Panc1 (cell line): ENCODE data around the gene ELF4. TPM values are rescaled to one million over a fixed set of nuclear protein-coding genes. Genes with fewer than 3 reads are reported as not detected.

Source experiments
- ATAC-seq: fragments of 200-7000 bp; cut with Tn5 transposase; 2 replicates; pipeline ENCODE4 v1.9.1; 2020; ENCODE audit warnings: mild to moderate bottlenecking, moderate library complexity
- BruUV-seq: library from RNA; stranded (reverse); fragments of 400-500 nt; replicated peaks from 2 replicates; lab custom pipeline; 2021; lab: Mats Ljungman, UMichigan
- CTCF ChIA-PET: fragments of 300-600 bp; sonication (Branson Sonifier 250); formaldehyde crosslinking; loops from one replicate; lab custom pipeline; 2022; ENCODE audit warnings: antibody characterized with exemption; lab: Charles Lee
- POLR2A ChIA-PET: fragments of 300-600 bp; sonication (Branson Sonifier 250); formaldehyde crosslinking; loops from one replicate; lab custom pipeline; 2022; ENCODE audit warnings: antibody characterized with exemption; lab: Charles Lee
- DNase-seq: peaks from one replicate; pipeline ENCODE4 v3.0.0-alpha.2; 2010; ENCODE audit warnings: low read depth, low spot score
- H3K27ac ChIP-seq: 2 replicates; pipeline ENCODE4 v1.5.1; 2011; ENCODE audit warnings: mild to moderate bottlenecking, low read length, inconsistent platforms
- H3K27me3 ChIP-seq: fragments of 200-500 bp; sonication (Bioruptor generic); 2 replicates; pipeline ENCODE4 v1.6.0; 2014; ENCODE audit warnings: low read length, inconsistent platforms; ENCODE audit not compliant: control insufficient read depth, insufficient read depth
- H3K36me3 ChIP-seq: fragments of 200-500 bp; sonication (Bioruptor generic); 2 replicates; pipeline ENCODE4 v1.5.1; 2014; ENCODE audit warnings: inconsistent platforms, mild to moderate bottlenecking, low read length, moderate library complexity; ENCODE audit not compliant: control insufficient read depth, insufficient read depth
- H3K4me1 ChIP-seq: 2 replicates; pipeline ENCODE4 v1.5.1; 2011; ENCODE audit warnings: inconsistent platforms, mild to moderate bottlenecking, low read length, moderate library complexity; ENCODE audit not compliant: control insufficient read depth, insufficient read depth
- H3K4me3 ChIP-seq, 2 experiments: 2 replicates each; pipeline ENCODE4 v1.5.1; 2011 to 2012; ENCODE audit warnings: low read depth in 2 of 2, low read length in 2 of 2, mild to moderate bottlenecking in 2 of 2, inconsistent platforms in 1 of 2, moderate library complexity in 1 of 2
- H3K9me3 ChIP-seq: fragments of 200-500 bp; sonication (Bioruptor generic); 2 replicates; pipeline ENCODE4 v1.5.1; 2014; ENCODE audit warnings: low read depth, mild to moderate bottlenecking, inconsistent platforms, low read length, moderate library complexity; ENCODE audit not compliant: control insufficient read depth, insufficient read depth
- POLR2AphosphoS5 ChIP-seq: IDR thresholded peaks from 2 replicates; pipeline ENCODE4 v1.6.1; 2012; ENCODE audit warnings: mild to moderate bottlenecking, low read depth, low read length, moderate library complexity
- SIN3A ChIP-seq: IDR thresholded peaks from 2 replicates; pipeline ENCODE4 v1.6.1; 2012; ENCODE audit warnings: low read depth, mild to moderate bottlenecking, low read length, moderate library complexity, borderline replicate concordance; ENCODE audit not compliant: insufficient read depth
- TCF7L2 ChIP-seq: IDR thresholded peaks from 2 replicates; pipeline ENCODE4 v1.6.1; 2011; ENCODE audit warnings: mild to moderate bottlenecking, low read depth, low read length, inconsistent platforms
- in situ Hi-C: cut with HindIII; loops from 2 replicates; pipeline ENCODE4 v1.10.0; 2016; ENCODE audit warnings: low sequenced_read_pairs, low pct_unique_long_range_greater_than_20kb
- intact Hi-C: fragments of 100-400 bp; cut with micrococcal nuclease; formaldehyde crosslinking; loops from one replicate; pipeline ENCODE4 v1.10.0; 2022; ENCODE audit not compliant: unreplicated experiment
- total RNA-seq: library from RNA; stranded (reverse); gene quantifications from one replicate; pipeline ENCODE4 v1.2.1, GENCODE V29; 2021; ENCODE audit not compliant: unreplicated experiment
- TF ChIP-seq, protein P1 (sequence below): fragments of 450-650 bp; IDR thresholded peaks from 2 replicates; pipeline ENCODE4 v1.5.1; 2017; ENCODE audit warnings: mild to moderate bottlenecking
- TF ChIP-seq, protein P2 (sequence below), 2 experiments: IDR thresholded peaks; 2 replicates each; pipeline ENCODE4 v1.6.1; 2011 to 2012; ENCODE audit warnings: low read depth in 2 of 2, control low read depth in 1 of 2, low read length in 1 of 2, mild to moderate bottlenecking in 1 of 2, moderate library complexity in 1 of 2; ENCODE audit not compliant: insufficient read depth in 1 of 2

ELF4 gene
- total RNA-seq, 1 experiment from 2014 or later: 48.0 TPM

DNA sequence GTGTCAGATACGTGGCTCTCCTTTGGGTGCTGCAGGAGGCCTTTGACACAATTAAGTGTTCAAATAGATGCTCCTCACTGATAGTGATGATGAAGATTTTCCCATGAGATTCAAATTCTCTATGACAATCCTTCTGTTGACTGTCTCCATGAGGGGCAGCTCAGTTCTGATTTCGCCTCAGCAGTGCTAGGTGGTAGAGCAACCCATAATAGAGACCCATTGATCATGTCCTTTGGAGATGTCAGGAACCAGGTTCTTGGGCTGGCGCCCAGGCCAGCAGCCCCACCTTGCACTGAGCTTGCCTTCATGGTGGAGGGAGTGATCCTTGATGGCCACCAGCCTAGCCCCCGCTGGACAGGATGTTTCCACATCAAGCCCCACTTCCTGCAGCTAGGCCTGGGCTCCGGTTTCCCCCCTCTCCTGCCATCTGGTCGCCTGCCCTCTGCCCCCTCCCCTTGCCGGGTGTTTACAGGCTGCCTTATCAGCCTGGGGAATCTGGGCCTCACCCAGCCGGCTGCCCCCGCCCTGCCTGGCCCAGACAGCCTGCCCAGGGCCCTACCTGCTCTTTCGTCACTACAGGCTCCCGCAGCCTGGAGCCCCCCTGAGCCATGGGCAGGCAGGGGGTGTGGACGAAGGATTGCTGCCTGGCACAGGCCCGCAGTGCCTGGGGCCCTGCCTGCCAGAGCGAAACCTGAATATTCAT lies 12.6 kb downstream of the ELF4 start:
- in situ Hi-C loops: no loop called here
- H3K4me1 ChIP-seq: peaks cover 8% of the 10 kb centered on the region
- no peak overlapping the region for H3K4me3 ChIP-seq
- H3K9me3 ChIP-seq: no peaks in the 10 kb centered on the region
- DNase-seq (no peak), ATAC-seq (peak; percentile 61)
- TF ChIP-seq TCF7L2 (no peak), SIN3A (no peak), POLR2AphosphoS5 (no peak)
- TF ChIP-seq, protein P1, sequence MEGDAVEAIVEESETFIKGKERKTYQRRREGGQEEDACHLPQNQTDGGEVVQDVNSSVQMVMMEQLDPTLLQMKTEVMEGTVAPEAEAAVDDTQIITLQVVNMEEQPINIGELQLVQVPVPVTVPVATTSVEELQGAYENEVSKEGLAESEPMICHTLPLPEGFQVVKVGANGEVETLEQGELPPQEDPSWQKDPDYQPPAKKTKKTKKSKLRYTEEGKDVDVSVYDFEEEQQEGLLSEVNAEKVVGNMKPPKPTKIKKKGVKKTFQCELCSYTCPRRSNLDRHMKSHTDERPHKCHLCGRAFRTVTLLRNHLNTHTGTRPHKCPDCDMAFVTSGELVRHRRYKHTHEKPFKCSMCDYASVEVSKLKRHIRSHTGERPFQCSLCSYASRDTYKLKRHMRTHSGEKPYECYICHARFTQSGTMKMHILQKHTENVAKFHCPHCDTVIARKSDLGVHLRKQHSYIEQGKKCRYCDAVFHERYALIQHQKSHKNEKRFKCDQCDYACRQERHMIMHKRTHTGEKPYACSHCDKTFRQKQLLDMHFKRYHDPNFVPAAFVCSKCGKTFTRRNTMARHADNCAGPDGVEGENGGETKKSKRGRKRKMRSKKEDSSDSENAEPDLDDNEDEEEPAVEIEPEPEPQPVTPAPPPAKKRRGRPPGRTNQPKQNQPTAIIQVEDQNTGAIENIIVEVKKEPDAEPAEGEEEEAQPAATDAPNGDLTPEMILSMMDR: no peak
- TF ChIP-seq, protein P2, sequence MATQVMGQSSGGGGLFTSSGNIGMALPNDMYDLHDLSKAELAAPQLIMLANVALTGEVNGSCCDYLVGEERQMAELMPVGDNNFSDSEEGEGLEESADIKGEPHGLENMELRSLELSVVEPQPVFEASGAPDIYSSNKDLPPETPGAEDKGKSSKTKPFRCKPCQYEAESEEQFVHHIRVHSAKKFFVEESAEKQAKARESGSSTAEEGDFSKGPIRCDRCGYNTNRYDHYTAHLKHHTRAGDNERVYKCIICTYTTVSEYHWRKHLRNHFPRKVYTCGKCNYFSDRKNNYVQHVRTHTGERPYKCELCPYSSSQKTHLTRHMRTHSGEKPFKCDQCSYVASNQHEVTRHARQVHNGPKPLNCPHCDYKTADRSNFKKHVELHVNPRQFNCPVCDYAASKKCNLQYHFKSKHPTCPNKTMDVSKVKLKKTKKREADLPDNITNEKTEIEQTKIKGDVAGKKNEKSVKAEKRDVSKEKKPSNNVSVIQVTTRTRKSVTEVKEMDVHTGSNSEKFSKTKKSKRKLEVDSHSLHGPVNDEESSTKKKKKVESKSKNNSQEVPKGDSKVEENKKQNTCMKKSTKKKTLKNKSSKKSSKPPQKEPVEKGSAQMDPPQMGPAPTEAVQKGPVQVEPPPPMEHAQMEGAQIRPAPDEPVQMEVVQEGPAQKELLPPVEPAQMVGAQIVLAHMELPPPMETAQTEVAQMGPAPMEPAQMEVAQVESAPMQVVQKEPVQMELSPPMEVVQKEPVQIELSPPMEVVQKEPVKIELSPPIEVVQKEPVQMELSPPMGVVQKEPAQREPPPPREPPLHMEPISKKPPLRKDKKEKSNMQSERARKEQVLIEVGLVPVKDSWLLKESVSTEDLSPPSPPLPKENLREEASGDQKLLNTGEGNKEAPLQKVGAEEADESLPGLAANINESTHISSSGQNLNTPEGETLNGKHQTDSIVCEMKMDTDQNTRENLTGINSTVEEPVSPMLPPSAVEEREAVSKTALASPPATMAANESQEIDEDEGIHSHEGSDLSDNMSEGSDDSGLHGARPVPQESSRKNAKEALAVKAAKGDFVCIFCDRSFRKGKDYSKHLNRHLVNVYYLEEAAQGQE (IDR thresholded peaks at IDR 0.05; ENCODE audit: insufficient read depth in 1 of 2, low read depth in 2 of 2, low read length in 1 of 2): no peak
- no peaks in the 10 kb centered on the region for H3K27me3 ChIP-seq
- intact Hi-C loops: no loop called here
- H3K27ac ChIP-seq: no peak overlapping the region
- POLR2A ChIA-PET: interaction anchor here (0.7 kb wide), 1 partner anchor 8 kb away, joined by 4 read pairs; no protein-coding TSS in a partner anchor
- BruUV-seq: no TSS peak
- no peaks in the 10 kb centered on the region for H3K36me3 ChIP-seq
- CTCF ChIA-PET: interaction anchor here (0.7 kb wide), 1 partner anchor 22 kb away, joined by 3 read pairs; no protein-coding TSS in a partner anchor

DNA sequence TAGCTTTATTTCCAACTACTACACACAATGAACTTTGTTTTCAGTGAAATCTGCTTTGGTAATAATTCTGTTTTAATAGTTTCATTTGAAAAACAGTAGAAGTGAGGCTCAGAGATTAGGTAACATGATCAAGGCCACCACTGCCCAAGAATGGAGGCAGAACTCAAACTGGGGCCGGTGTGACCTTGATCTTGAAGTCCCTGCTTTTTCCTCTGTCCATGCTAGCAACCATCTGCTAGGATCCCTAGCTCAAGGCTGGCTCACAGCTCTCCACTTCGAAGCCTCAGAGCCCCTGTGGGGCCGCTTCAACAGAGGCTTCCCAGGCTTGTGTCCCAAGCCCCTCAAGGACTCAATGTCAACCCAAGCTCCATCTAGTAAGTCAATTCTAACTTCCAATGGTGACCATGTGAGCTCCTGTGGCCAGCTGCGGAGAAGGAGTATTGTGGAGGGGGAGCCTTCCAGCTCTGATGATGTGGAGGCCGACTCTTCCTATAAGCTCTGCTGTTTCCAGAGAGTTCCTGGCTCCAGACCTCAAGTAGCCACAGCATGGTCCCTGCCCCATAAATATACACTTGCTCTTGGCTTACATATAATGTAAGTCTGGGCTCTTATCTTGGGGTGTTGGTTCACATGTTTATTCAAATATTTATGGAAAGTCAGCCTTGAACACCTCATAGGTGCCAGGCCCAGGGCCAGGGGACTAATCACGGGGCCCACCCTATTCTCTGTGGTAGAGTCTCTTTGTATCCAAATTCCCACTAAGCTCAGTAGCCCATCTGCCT lies 14.9 kb downstream of the ELF4 start:
- CTCF ChIA-PET: interaction anchor here (0.6 to 1.3 kb wide), 2 partner anchors 16 to 494 kb away, joined by 3 read pairs; no protein-coding TSS in a partner anchor
- H3K4me3 ChIP-seq: no peak overlapping the region
- TF ChIP-seq, protein P2 (IDR thresholded peaks at IDR 0.05; ENCODE audit: insufficient read depth in 1 of 2, low read depth in 2 of 2, low read length in 1 of 2): no peak
- TF ChIP-seq, protein P1: no peak
- TF ChIP-seq SIN3A: no peak
- TF ChIP-seq TCF7L2: no peak
- no peak for TF ChIP-seq POLR2AphosphoS5
- H3K36me3 ChIP-seq: no peaks in the 10 kb centered on the region
- in situ Hi-C loops: no loop called here
- no peak overlapping the region for H3K27ac ChIP-seq
- POLR2A ChIA-PET: no interaction called here
- no TSS peak for BruUV-seq
- peaks cover 11% of the 10 kb centered on the region for H3K4me1 ChIP-seq
- intact Hi-C loops: no loop called here
- DNase-seq (no peak), ATAC-seq (no peak)
- no peaks in the 10 kb centered on the region for H3K27me3 ChIP-seq
- H3K9me3 ChIP-seq: no peaks in the 10 kb centered on the region
